Gastrocnemius medialis (tissue), 4 donors: ENCODE data around the gene SLC26A4.

Experiments used
- CTCF ChIP-seq, 5 experiments: fragments of 450-650 bp in 3 of 5; fragments of 200-600 bp in 2 of 5; sonication (generic) in 2 of 5; IDR thresholded peaks in 4 of 5; conservative IDR thresholded peaks in 1 of 5; 1 replicate in 4 of 5; 2 replicates in 1 of 5; pipeline ENCODE4 v1.5.1; 2016 to 2019; ENCODE audit warnings: antibody characterized with exemption in 5 of 5, mild to moderate bottlenecking in 3 of 5, moderate library complexity in 3 of 5
- POLR2A ChIP-seq, 2 donors: fragments of 450-650 bp; IDR thresholded peaks; one replicate each; pipeline ENCODE4 v1.6.1; 2017; ENCODE audit warnings: antibody characterized with exemption in 2 of 2, mild to moderate bottlenecking in 2 of 2, moderate library complexity in 2 of 2

GRCh38 chr7:107643938-107644308 is 16.7 kb upstream of the SLC26A4 start:
- no peak for TF ChIP-seq CTCF (IDR thresholded peaks at IDR 0.05 in 4 of 5, conservative IDR thresholded peaks at IDR 0.05 in 1 of 5)
- TF ChIP-seq POLR2A (IDR thresholded peaks at IDR 0.05): no peak
